Glutamatergic neuron (in vitro differentiated cells): ENCODE data around the gene FAM3C. TPM values are rescaled to one million over a fixed set of nuclear protein-coding genes. Genes with fewer than 3 reads are reported as not detected.

Experiments
- DNase-seq: peaks from one replicate; pipeline ENCODE4 v3.0.0; 2022
- H3K27ac Mint-ChIP-seq: one replicate; pipeline ENCODE4 v1.8.0; 2020; ENCODE audit warnings: mild to moderate bottlenecking, mixed read lengths, inconsistent platforms; ENCODE audit not compliant: unreplicated experiment
- H3K27me3 Mint-ChIP-seq: one replicate; pipeline ENCODE4 v1.8.0; 2020; ENCODE audit warnings: mild to moderate bottlenecking, moderate library complexity, mixed read lengths, inconsistent platforms; ENCODE audit not compliant: unreplicated experiment
- H3K36me3 Mint-ChIP-seq: one replicate; pipeline ENCODE4 v1.8.0; 2020; ENCODE audit warnings: mild to moderate bottlenecking, mixed read lengths, inconsistent platforms; ENCODE audit not compliant: unreplicated experiment
- H3K4me1 Mint-ChIP-seq: one replicate; pipeline ENCODE4 v1.8.0; 2020; ENCODE audit warnings: mild to moderate bottlenecking, low read depth, mixed read lengths, inconsistent platforms; ENCODE audit not compliant: unreplicated experiment
- H3K4me3 Mint-ChIP-seq: one replicate; pipeline ENCODE4 v1.8.0; 2020; ENCODE audit warnings: mild to moderate bottlenecking, mixed read lengths, inconsistent platforms; ENCODE audit not compliant: unreplicated experiment
- H3K9me3 Mint-ChIP-seq: one replicate; pipeline ENCODE4 v1.8.0; 2020; ENCODE audit warnings: mild to moderate bottlenecking, moderate library complexity, mixed read lengths, inconsistent platforms; ENCODE audit not compliant: unreplicated experiment
- CTCF ChIP-seq: fragments of 200-600 bp; sonication (generic); IDR thresholded peaks from one replicate; pipeline ENCODE4 v1.5.0; 2021; ENCODE audit not compliant: partially characterized antibody, unreplicated experiment
- total RNA-seq: library from RNA; stranded (reverse); fragmentation: NEBNext Ultra II Directional; extraction: Animal tissue kit (Norgen Biotek cat#: 25700); gene quantifications from one replicate; pipeline ENCODE4 v1.2.1, GENCODE V29; 2021; ENCODE audit not compliant: unreplicated experiment

The FAM3C gene
- total RNA-seq, 1 donor from 2014 or later = 19.9 TPM

- peaks cover 3% of the 10 kb centered on the region for H3K4me1 Mint-ChIP-seq
- H3K4me3 Mint-ChIP-seq = no peak overlapping the region
- H3K9me3 Mint-ChIP-seq = no peaks in the 10 kb centered on the region
- no peak overlapping the region for H3K27ac Mint-ChIP-seq
- H3K27me3 Mint-ChIP-seq = no peaks in the 10 kb centered on the region
- no peak for DNase-seq
- TF ChIP-seq CTCF = no peak
- H3K36me3 Mint-ChIP-seq = no peaks in the 10 kb centered on the region
Observed at GRCh38 chr7:121344093-121344492, 52.0 kb downstream of the FAM3C start.

- no peak overlapping the region for H3K4me3 Mint-ChIP-seq
- DNase-seq = no peak
- H3K27ac Mint-ChIP-seq = no peak overlapping the region
- no peak for TF ChIP-seq CTCF
- H3K36me3 Mint-ChIP-seq = no peaks in the 10 kb centered on the region
- H3K4me1 Mint-ChIP-seq = peaks cover 3% of the 10 kb centered on the region
- no peaks in the 10 kb centered on the region for H3K27me3 Mint-ChIP-seq
- H3K9me3 Mint-ChIP-seq = no peaks in the 10 kb centered on the region
Observed at GRCh38 chr7:121343302-121343701, 52.8 kb downstream of the FAM3C start.

- no peak overlapping the region for H3K4me3 Mint-ChIP-seq
- no peaks in the 10 kb centered on the region for H3K27me3 Mint-ChIP-seq
- H3K9me3 Mint-ChIP-seq = no peaks in the 10 kb centered on the region
- peaks cover 3% of the 10 kb centered on the region for H3K4me1 Mint-ChIP-seq
- no peak for TF ChIP-seq CTCF
- no peak overlapping the region for H3K27ac Mint-ChIP-seq
- no peaks in the 10 kb centered on the region for H3K36me3 Mint-ChIP-seq
- DNase-seq = no peak
Observed at GRCh38 chr7:121342631-121343030, 53.5 kb downstream of the FAM3C start.

GRCh38 chr7:121341933-121342332, 54.2 kb downstream of the FAM3C start:
- no peak for DNase-seq
- no peaks in the 10 kb centered on the region for H3K36me3 Mint-ChIP-seq
- TF ChIP-seq CTCF = no peak

GRCh38 chr7:121339082-121339481, 57.0 kb downstream of the FAM3C start:
- Mint-ChIP-seq H3K4me3 (no peak overlapping the region), H3K36me3 (no peaks in the 10 kb centered on the region), H3K27ac (no peak overlapping the region), H3K27me3 (no peaks in the 10 kb centered on the region), H3K9me3 (no peaks in the 10 kb centered on the region), H3K4me1 (no peaks in the 10 kb centered on the region)
- no peak for DNase-seq
- no peak for TF ChIP-seq CTCF

More at GRCh38 chr7:121341933-121342332, 54.2 kb downstream of the FAM3C start:
- H3K9me3 Mint-ChIP-seq = no peaks in the 10 kb centered on the region
- no peak overlapping the region for H3K27ac Mint-ChIP-seq
- H3K4me3 Mint-ChIP-seq = no peak overlapping the region
- H3K4me1 Mint-ChIP-seq = no peaks in the 10 kb centered on the region
- H3K27me3 Mint-ChIP-seq = no peaks in the 10 kb centered on the region
